ENCODE data around the gene NOC2L. TPM values are rescaled to one million over a fixed set of nuclear protein-coding genes. Genes with fewer than 3 reads are reported as not detected.
A peak's percentile ranks its signal among the peaks of the same experiment; 100 is the strongest.

NOC2L gene
- total and polyA plus RNA-seq, 9 of the 15 experiments (the other 6 are each of a cell fraction or from before 2014, with no cell fraction given) = 4.0 to 410 (median 200) TPM

- TF ChIP-seq POLR2B (IDR thresholded peaks at IDR 0.05; ENCODE audit: low read depth, partially characterized antibody) (no peak), PATZ1 (CRISPR knock-in tag; IDR thresholded peaks at IDR 0.05; ENCODE audit: borderline replicate concordance) (no peak), CSDE1 (IDR thresholded peaks at IDR 0.05) (no peak), KLF16 (IDR thresholded peaks at IDR 0.05) (peak; percentile 51), MBD2 (IDR thresholded peaks at IDR 0.05; ENCODE audit: borderline replicate concordance, low read depth) (peak; percentile 60; the same call in 1 of the 2 replicates), MEIS2 (IDR thresholded peaks at IDR 0.05; ENCODE audit: partially characterized antibody) (peak; percentile 99), FOXK1 (CRISPR knock-in tag; IDR thresholded peaks at IDR 0.05; ENCODE audit: borderline replicate concordance) (no peak), EWSR1 (IDR thresholded peaks at IDR 0.05; ENCODE audit: borderline replicate concordance, low read depth, partially characterized antibody) (no peak), NFIX (CRISPR knock-in tag; IDR thresholded peaks at IDR 0.05; ENCODE audit: low read depth) (no peak), RBBP5 (IDR thresholded peaks at IDR 0.05; ENCODE audit: borderline replicate concordance, insufficient read depth, low read length, poor library complexity, severe bottlenecking) (peak; percentile 29), CREBBP (IDR thresholded peaks at IDR 0.05; ENCODE audit: low read depth, low read length) (no peak), ATF4 (CRISPR knock-in tag; IDR thresholded peaks at IDR 0.05) (no peak), NFE2 (IDR thresholded peaks at IDR 0.05; ENCODE audit: low read depth) (0 out of 2 replicates have a peak, but pooled peaks have one; percentile 3), CLOCK (CRISPR knock-in tag; IDR thresholded peaks at IDR 0.05; ENCODE audit: borderline replicate concordance) (no peak), ZNF274 (IDR thresholded peaks at IDR 0.05; ENCODE audit: borderline replicate concordance, low read depth, low read length) (0 out of 2 replicates have a peak, but pooled peaks have one; percentile 26), ZNF445 (CRISPR knock-in tag; IDR thresholded peaks at IDR 0.05; ENCODE audit: low read depth) (no peak), HNRNPLL (IDR thresholded peaks at IDR 0.05; ENCODE audit: low read depth, low read length, poor library complexity, severe bottlenecking) (peak; percentile 54), MYNN (IDR thresholded peaks at IDR 0.05) (peak; percentile 72), MYNN (CRISPR knock-in tag; IDR thresholded peaks at IDR 0.05) (no peak), HMBOX1 (IDR thresholded peaks at IDR 0.05) (no peak), PCBP1 (IDR thresholded peaks at IDR 0.05; ENCODE audit: low read depth, low read length, poor library complexity, severe bottlenecking) (peak; percentile 74)
Measured at GRCh38 chr1:921011-921837, 37.8 kb downstream of the NOC2L start (continued).
